Suprapubic skin (tissue), 4 donors: ENCODE measurements around the gene LHPP.

Experiments used
- CTCF ChIP-seq, 2 donors: fragments of 200-600 bp in 1 of 2; fragments of 450-650 bp in 1 of 2; sonication (generic) in 1 of 2; IDR thresholded peaks; one replicate each; pipeline ENCODE4 v1.5.1; 2016 to 2019; ENCODE audit warnings: antibody characterized with exemption in 2 of 2, mild to moderate bottlenecking in 1 of 2, moderate library complexity in 1 of 2
- EP300 ChIP-seq: sonication (generic); formaldehyde crosslinking; IDR thresholded peaks from one replicate; pipeline ENCODE4 v1.6.1; 2017; ENCODE audit warnings: antibody characterized with exemption
- POLR2A ChIP-seq, 2 donors: fragments of 450-650 bp; IDR thresholded peaks; one replicate each; pipeline ENCODE4 v1.6.1; 2017; ENCODE audit warnings: antibody characterized with exemption in 2 of 2, mild to moderate bottlenecking in 2 of 2, moderate library complexity in 2 of 2
- POLR2AphosphoS5 ChIP-seq, 3 donors: sonication (generic); formaldehyde crosslinking; IDR thresholded peaks; one replicate each; pipeline ENCODE4 v1.6.1; 2017; ENCODE audit warnings: antibody characterized with exemption in 3 of 3

DNA sequence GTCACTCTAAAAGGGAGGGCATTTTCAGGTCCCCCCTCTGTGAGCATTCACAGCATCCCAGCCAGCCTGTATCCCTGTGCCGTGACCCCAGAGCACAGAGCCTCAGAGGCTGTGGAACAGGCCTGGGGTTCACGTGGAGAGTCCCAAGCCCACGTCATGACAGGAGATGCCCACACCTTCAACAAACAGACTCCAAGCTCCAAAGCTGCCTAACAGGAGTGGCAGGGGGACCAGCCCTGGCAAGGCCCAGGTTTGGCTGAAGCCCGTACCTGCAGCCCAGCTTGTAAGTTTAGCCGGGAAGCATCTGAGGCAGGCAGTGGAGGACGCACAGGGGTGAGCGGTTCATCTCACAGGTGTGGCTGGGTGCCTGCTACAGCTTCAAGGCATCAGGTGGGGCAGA is 33.5 kb downstream of the LHPP start:
- TF ChIP-seq CTCF (IDR thresholded peaks at IDR 0.05), result no peak
- TF ChIP-seq POLR2A (IDR thresholded peaks at IDR 0.05), result no peak
- TF ChIP-seq EP300, result no peak
- no peak for TF ChIP-seq POLR2AphosphoS5 (IDR thresholded peaks at IDR 0.05)
